Stimulated activated CD4-positive, alpha-beta T cell treated with anti-CD3 and anti-CD28 coated beads, TNF-alpha, amount 100 ng/mL, for 48 hours (primary cell): ENCODE data around the gene C10orf67.
"Not testable (repeated sequence)": the region's sequence is repeated elsewhere in the genome, so short reads cannot be mapped to it uniquely, and the experiment has no call there.

Experiments used
- DNase-seq, 3 donors: peaks; one replicate each; pipeline ENCODE4 v3.0.0-alpha.2; 2020; ENCODE audit warnings: low read depth in 3 of 3

C10orf67 gene

GRCh38 chr10:23322082-23322481 is 22.5 kb downstream of the C10orf67 start:
- DNase-seq = no peak

- DNase-seq = no peak
Observed at GRCh38 chr10:23319835-23320234, 24.8 kb downstream of the C10orf67 start.

DNA sequence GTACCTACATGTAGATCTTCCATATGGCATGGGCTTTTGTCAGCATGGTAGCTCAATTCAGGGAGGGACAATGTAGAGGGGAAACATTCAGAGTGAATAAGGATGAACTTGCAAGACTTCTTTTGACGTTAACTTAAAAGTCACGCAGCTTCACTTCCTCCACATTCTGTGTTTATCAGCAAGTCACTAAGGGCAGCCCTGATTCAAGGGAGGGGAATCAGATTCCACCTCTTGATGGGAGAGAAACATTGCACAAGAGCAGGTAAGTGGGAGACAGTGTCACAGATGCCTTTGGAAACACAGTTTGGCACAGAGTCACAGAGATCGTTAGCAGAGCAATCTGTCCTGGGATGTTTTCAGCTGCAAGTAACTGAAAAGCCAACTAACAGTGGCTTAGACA is 26.2 kb downstream of the C10orf67 start:
- DNase-seq = no peak

GRCh38 chr10:23317416-23317815 is 27.2 kb downstream of the C10orf67 start:
- no peak for DNase-seq

GRCh38 chr10:23316406-23316805 is 28.2 kb downstream of the C10orf67 start:
- no peak for DNase-seq

DNA sequence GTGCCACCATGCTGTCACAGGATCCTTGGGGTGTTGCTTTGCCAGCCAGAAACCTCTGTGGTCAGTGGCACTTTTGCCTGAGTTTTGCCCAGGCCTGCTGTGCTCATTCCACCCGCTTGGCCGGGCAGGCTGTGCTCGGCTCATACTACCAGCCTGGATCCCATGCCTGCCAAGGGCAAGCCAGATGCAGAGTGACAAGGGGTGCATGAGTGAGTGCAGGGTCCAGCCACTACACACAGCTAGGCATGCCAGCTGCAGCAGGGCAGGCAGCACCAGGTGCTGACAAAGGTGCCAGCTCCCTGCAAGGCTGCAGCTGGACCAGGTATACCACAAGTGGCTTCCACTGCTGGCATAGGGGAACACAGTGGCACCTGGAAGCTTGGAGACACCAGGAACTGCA is 28.6 kb downstream of the C10orf67 start:
- DNase-seq = no peak

DNA sequence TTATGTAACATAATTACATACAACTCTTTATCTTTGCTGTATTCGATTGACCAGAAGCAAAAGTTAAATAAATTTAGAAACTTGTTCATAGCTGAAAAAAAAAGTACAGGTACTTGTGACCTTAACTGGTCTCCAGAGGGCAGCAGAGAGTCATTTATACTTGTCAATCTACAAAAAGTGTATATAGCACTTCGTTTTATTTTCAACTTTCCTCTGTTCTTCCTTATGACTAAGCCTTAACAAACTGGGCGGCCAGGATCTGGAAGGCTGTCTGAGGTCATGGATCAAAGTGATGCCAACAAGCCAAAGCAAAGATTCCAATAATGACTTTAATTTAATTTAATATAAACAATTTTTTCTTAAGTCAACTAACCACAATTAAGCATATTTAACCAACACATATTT is 29.8 kb downstream of the C10orf67 start:
- DNase-seq = peak in 2 of 3 donors; percentile 32 to 68

DNA sequence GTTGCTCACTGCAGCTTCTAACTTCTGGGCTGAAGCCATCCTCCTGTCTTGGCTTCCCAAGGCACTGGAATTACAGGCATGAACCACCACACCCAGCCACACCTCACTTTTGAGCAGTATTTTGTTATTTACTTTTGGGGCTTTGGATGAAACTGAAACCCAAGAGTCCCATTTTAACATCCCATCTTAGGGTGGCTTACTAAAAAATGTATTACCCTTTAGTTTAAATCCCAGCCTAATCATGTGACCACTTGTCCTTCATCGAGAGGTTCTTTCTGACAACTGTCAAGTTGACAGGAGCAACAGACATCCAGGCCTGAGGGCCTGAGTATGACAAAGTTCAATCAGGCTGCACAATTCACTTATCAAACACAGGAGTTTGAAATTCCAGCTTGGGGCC is 33.6 kb downstream of the C10orf67 start:
- DNase-seq = no peak

GRCh38 chr10:23310404-23310803 is 34.2 kb downstream of the C10orf67 start:
- no peak for DNase-seq

DNA sequence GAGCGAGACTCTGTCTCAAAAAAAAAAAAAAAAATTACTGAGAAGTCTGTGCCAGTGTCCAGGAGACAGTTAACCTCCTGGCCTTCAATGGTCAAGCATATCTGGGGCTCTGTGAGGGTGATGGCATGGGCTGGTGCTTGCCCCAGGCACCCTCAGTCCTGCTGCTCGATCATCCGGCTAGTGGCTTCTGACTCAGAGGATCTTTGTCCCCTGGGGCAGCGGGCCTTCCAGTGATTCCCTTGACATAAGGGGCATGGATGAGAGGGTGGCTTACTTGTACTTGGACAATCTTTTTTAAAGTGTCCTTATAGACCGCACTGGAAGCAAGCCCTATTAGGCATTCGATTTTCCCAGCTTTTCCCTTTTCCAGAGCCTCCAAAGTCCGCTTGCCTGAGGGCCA is 44.6 kb downstream of the C10orf67 start:
- not testable (repeated sequence) for DNase-seq

- DNase-seq = no peak
Observed at GRCh38 chr10:23294638-23295247, 49.9 kb downstream of the C10orf67 start.

DNA sequence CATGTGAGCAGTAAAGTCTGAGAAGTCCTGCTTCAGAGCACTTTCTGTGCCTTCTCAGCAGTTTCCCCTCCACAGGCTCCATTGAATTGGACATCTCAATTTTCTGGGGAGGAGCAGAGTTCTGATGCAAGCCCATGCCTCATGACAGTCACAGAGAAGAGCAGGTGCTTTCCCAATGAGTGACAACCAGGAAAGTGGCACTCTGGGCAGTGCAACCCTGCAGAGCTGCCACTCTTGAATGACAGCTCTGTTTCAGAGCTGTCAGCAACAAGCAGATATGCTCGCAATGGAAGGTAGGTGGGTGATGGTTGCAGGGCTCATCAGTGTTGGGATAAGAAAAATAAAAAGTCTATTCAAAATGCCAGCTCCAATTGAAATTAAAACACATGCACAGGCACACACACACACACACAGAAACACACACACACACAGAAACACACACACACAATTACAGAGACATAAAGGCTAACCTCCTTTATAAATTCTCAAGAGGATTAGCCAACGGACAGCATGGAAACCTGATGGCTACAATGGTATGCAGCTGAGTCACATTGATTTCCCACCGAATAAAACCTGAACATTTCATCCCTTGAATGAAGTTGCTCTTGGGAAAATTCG is 50.5 kb downstream of the C10orf67 start:
- DNase-seq = no peak

DNA sequence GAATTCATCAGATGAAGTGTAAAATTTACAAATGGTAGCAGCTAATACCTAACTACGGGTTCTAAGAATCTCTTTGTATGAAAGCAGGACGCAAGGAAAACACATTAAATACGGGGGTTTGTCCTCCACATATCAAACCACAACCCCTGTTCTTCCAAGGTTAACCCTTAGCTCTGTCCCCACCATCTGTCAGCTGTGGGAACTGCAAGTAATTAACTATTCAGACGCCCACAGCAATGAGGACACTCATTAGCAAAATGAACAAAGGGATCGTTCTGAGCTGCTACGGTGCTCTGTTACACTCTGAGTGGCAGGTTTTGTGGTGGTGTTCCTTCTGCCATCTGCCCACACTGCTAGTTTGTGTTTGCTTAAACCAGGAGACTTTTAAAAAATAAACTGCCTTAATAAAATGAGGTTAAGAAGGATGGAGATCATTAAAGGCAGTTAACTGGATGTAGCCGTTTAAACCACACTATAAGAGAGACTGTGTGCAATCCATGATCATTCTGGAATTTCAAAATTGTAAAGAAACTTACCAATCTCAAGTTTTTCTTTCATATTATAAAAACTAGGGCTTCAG is 51.4 kb downstream of the C10orf67 start:
- DNase-seq = peak; percentile 12 to 35 (median 20)

DNA sequence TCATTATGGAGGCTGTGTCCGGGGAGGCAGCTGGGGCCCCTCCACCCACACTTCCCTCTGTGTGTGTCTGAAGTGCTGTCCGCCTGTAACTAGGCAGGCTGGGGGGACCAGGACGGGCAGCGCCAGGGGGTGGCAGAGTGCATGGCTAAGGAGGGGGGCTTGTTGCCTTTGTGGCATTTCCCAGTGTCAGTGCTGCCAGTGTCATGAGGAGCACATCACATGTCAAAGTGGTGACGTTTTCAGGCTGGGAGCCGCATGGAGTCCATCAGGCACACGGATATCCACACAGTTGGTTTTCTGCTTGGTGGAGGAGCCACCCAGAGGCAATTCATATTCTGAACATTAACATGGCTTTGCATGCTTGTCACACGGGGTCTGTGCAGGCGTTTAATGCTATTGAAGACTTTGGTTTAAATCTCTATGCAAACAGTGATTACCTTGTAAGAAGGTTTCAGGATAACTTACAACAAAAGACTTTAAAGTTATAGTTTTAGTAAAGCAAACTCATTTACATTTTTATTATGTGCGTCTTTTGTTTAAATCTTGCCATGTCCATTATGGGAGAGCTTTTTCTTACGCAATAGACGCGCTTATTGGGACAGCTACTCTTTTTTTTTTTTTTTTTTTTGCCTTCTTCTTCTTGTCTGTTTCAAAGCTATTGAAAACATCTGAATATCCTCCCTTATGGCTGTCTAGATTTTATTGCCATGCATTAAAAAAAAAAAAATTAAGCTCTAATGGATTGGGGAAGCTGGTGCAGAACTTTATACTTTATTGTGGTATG is 52.9 kb downstream of the C10orf67 start:
- no peak for DNase-seq

DNA sequence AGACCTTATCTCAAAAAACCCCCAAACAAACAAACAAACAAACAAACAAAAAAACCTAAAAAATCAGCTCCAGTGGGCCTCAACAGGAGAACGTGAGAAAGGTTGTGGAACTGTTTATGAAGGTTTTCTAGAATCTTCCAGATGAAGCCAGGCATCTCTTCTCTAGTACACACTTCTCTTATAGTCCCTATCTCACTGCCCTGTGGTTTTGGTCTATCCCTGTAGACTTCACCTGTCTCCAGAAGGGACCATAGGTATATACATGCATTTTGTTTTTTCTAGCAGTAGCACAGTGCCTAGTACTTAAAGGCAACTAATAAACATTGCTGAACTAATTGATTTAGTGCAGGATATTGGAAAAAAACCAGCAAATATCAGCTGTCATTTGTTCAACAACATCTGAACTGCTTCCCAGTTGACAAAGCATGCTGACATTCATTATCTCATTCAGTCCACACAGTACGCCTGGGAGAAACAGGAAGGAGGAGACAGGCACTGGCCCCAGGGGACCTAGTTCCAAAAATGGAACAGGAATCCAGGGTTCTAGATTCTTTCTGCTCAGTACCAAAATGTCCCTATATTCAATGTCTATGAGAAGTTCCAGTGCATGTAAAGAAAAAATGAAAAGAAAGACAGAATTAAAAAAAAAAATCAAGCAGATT is 59.8 kb downstream of the C10orf67 start:
- no peak for DNase-seq

- DNase-seq = no peak
Observed at GRCh38 chr10:23284155-23284554, 60.4 kb downstream of the C10orf67 start.

GRCh38 chr10:23283680-23284079 is 60.9 kb downstream of the C10orf67 start:
- DNase-seq = no peak

DNA sequence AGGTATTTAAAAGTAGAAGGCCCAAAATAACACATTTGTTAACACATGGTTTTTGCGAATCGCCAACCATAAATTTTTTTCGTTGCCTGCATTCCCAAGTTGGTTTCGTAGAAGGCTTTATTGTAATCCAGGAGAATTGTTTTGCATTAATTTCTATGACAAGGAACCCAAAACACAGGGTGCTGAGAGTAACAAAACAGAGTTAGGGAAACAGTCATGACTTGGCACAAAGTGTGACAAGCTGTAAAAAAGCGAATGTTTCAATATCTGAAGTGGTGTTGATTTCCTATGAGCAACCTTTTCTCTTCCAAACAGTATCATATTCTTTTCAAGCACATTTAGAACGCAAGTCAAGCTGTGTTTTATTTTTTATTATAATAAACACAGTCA is 63.6 kb downstream of the C10orf67 start:
- no peak for DNase-seq

- DNase-seq = no peak
Observed at GRCh38 chr10:23280419-23281043, 64.1 kb downstream of the C10orf67 start.

- no peak for DNase-seq
Observed at GRCh38 chr10:23275355-23275754, 69.2 kb downstream of the C10orf67 start.

- DNase-seq = not testable (repeated sequence)
Observed at GRCh38 chr10:23274179-23274578, 70.4 kb downstream of the C10orf67 start.

DNA sequence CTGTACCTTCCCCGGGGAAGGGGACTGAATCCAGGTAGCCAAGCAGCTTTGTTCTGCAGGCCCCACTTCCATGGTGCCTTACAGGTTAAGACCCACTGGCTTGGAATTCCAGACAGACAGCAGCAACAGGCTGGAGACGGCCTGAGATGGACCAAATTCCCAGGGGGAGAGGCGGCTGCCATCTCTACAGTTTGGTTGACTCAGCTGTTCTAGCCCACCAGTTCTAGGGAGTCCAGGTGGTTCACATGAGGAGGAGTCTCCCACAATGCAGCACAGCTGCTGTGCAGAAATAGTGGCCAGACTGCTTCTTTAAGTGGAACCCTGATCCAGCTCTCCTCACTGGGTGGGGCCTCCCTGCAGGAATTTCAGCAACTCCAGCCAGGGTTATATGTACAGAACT is 74.1 kb downstream of the C10orf67 start:
- DNase-seq = no peak
